Endodermal cell (in vitro differentiated cells): ENCODE measurements around the gene KCNQ1. TPM values are rescaled to one million over a fixed set of nuclear protein-coding genes. Genes with fewer than 3 reads are reported as not detected.

Experiments used
- DNase-seq: peaks from one replicate; pipeline ENCODE4 v3.0.0-alpha.2; 2017
- H3K27ac ChIP-seq: 2 replicates; pipeline ENCODE4 v1.5.1; 2013; ENCODE audit warnings: mild to moderate bottlenecking, low read depth, low read length, moderate library complexity
- H3K27me3 ChIP-seq: 2 replicates; pipeline ENCODE4 v1.6.1; 2013; ENCODE audit warnings: mild to moderate bottlenecking, low read length, moderate library complexity; ENCODE audit not compliant: insufficient read depth, control insufficient read depth, poor library complexity, severe bottlenecking
- H3K36me3 ChIP-seq: 2 replicates; pipeline ENCODE4 v1.7.0; 2013; ENCODE audit warnings: mild to moderate bottlenecking, low read length, moderate library complexity; ENCODE audit not compliant: control insufficient read depth, insufficient read depth
- H3K4me1 ChIP-seq: one replicate; pipeline ENCODE4 v1.7.0; 2013; ENCODE audit warnings: low read length; ENCODE audit not compliant: control insufficient read depth, insufficient read depth
- H3K4me3 ChIP-seq: 2 replicates; pipeline ENCODE4 v1.5.1; 2013; ENCODE audit warnings: mild to moderate bottlenecking, low read length, moderate library complexity
- H3K9ac ChIP-seq: 2 replicates; pipeline ENCODE4 v1.6.1; 2013; ENCODE audit warnings: mild to moderate bottlenecking, low read length, moderate library complexity; ENCODE audit not compliant: poor library complexity, severe bottlenecking; ENCODE audit errors: extremely low read depth
- H3K9me3 ChIP-seq: 2 replicates; pipeline ENCODE4 v1.6.1; 2013; ENCODE audit warnings: mild to moderate bottlenecking, low read length, moderate library complexity; ENCODE audit not compliant: control insufficient read depth
- H3K27ac Mint-ChIP-seq: 2 replicates; pipeline ENCODE4 v1.8.0; 2020; ENCODE audit warnings: mixed read lengths
- H3K27me3 Mint-ChIP-seq: 2 replicates; pipeline ENCODE4 v1.8.0; 2021; ENCODE audit warnings: mild to moderate bottlenecking, mixed read lengths; ENCODE audit not compliant: insufficient read depth
- H3K36me3 Mint-ChIP-seq: 2 replicates; pipeline ENCODE4 v1.8.0; 2020; ENCODE audit warnings: low read depth, mixed read lengths
- H3K4me1 Mint-ChIP-seq: 2 replicates; pipeline ENCODE4 v1.8.0; 2020; ENCODE audit warnings: mixed read lengths
- H3K4me3 Mint-ChIP-seq: 2 replicates; pipeline ENCODE4 v1.8.0; 2020; ENCODE audit warnings: mild to moderate bottlenecking, moderate library complexity, mixed read lengths
- H3K9me3 Mint-ChIP-seq: 2 replicates; pipeline ENCODE4 v1.8.0; 2020; ENCODE audit warnings: mild to moderate bottlenecking, mixed read lengths
- WGBS, 2 experiments: methylation state at CpG; one replicate each; pipeline versions ENCODE4 v1.1.5 to v1.1.7; 2013; ENCODE audit warnings: missing lambda C conversion rate in 2 of 2, mixed read lengths in 1 of 2; ENCODE audit not compliant: insufficient coverage in 1 of 2, insufficient read length in 1 of 2; 5-methylcytosine and 5-hydroxymethylcytosine counted together
- total RNA-seq, 2 donors: library from RNA; stranded (reverse); fragmentation: NEBNext Ultra II Directional in 1 of 2; extraction: Animal tissue kit (Norgen Biotek cat#: 25700) in 1 of 2; gene quantifications; 2 replicates in 1 of 2; 3 replicates in 1 of 2; pipeline ENCODE4 v1.2.1, GENCODE V29; 2021
- TF ChIP-seq, protein P1 (sequence below): fragments of 200-600 bp; sonication (generic); conservative IDR thresholded peaks from 2 replicates; pipeline ENCODE4 v1.5.0; 2021; ENCODE audit warnings: antibody characterized with exemption, mild to moderate bottlenecking

KCNQ1 gene
- total RNA-seq, 2 donors from 2014 or later = 1.8 to 3.5 TPM

DNA sequence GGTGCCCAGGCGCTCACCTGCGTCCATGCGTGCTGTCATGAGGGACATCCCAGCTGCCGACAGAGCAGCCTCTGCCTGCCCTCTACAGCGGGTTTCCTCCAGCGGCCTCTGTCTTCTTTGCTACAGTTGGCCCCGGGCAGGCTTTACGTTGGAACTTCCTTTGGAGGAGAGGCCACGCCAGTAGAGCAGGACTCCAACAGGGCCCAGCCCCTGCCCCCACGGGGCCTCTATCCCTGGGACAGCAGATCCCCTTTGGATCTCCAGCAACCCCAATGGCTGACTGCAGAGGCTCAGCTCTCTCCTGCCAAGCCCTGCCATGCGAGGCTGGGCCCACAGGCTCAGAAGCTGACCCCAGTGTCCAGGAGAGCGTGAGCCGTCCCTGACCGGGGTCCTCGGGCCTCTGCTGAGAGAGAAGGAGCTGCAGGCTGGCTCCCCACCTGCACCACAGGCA lies 12.6 kb upstream of the KCNQ1 start:
- Mint-ChIP-seq H3K27me3 (peaks cover 12% of the 10 kb centered on the region), H3K27ac (no peak overlapping the region), H3K9me3 (no peaks in the 10 kb centered on the region), H3K4me1 (no peaks in the 10 kb centered on the region), H3K36me3 (no peaks in the 10 kb centered on the region), H3K4me3 (no peak overlapping the region)
- TF ChIP-seq, protein P1, sequence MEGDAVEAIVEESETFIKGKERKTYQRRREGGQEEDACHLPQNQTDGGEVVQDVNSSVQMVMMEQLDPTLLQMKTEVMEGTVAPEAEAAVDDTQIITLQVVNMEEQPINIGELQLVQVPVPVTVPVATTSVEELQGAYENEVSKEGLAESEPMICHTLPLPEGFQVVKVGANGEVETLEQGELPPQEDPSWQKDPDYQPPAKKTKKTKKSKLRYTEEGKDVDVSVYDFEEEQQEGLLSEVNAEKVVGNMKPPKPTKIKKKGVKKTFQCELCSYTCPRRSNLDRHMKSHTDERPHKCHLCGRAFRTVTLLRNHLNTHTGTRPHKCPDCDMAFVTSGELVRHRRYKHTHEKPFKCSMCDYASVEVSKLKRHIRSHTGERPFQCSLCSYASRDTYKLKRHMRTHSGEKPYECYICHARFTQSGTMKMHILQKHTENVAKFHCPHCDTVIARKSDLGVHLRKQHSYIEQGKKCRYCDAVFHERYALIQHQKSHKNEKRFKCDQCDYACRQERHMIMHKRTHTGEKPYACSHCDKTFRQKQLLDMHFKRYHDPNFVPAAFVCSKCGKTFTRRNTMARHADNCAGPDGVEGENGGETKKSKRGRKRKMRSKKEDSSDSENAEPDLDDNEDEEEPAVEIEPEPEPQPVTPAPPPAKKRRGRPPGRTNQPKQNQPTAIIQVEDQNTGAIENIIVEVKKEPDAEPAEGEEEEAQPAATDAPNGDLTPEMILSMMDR = no peak
- WGBS, 2 experiments = 65 to 90% methylated on average over 8 to 15 of the region's 15 CpGs
- Histone ChIP-seq H3K4me3 (no peak overlapping the region), H3K27me3 (peaks cover 16% of the 10 kb centered on the region), H3K9me3 (no peaks in the 10 kb centered on the region), H3K27ac (no peak overlapping the region), H3K9ac (no peak overlapping the region), H3K4me1 (no peaks in the 10 kb centered on the region), H3K36me3 (no peaks in the 10 kb centered on the region)
- no peak for DNase-seq

DNA sequence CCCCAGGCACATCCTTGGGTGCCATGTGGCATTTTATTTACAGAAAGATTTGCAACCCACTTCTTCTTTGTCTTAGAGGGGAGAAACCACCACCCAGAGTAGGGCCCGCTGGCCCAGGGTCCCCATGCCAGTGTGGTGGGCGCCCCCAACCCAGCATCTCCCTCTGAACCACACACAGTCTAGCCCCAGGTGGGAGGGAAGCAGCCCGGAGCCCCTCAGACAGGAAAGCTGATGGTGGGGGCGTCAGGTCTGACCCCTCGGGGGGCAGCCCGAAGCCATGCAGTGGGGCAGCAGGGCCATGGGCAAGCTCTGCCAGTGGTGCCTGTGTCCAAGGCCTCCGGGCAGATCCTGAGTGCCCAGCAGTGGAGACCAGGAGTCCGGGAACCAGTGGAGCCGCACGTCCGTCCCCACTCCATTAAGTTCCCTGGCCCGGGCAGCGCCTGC lies 12.2 kb upstream of the KCNQ1 start:
- WGBS, 2 experiments = 94 to 97% methylated on average over 6 to 13 of the region's 13 CpGs
- Histone ChIP-seq H3K4me3 (no peak overlapping the region), H3K36me3 (no peaks in the 10 kb centered on the region), H3K27ac (no peak overlapping the region), H3K9ac (no peak overlapping the region), H3K27me3 (peaks cover 21% of the 10 kb centered on the region), H3K4me1 (no peaks in the 10 kb centered on the region), H3K9me3 (no peaks in the 10 kb centered on the region)
- no peaks in the 10 kb centered on the region for H3K36me3 Mint-ChIP-seq
- DNase-seq = no peak
- H3K27ac Mint-ChIP-seq = no peak overlapping the region
- no peak overlapping the region for H3K4me3 Mint-ChIP-seq
- TF ChIP-seq, protein P1 = no peak
- H3K9me3 Mint-ChIP-seq = no peaks in the 10 kb centered on the region
- peaks cover 16% of the 10 kb centered on the region for H3K27me3 Mint-ChIP-seq
- no peaks in the 10 kb centered on the region for H3K4me1 Mint-ChIP-seq

DNA sequence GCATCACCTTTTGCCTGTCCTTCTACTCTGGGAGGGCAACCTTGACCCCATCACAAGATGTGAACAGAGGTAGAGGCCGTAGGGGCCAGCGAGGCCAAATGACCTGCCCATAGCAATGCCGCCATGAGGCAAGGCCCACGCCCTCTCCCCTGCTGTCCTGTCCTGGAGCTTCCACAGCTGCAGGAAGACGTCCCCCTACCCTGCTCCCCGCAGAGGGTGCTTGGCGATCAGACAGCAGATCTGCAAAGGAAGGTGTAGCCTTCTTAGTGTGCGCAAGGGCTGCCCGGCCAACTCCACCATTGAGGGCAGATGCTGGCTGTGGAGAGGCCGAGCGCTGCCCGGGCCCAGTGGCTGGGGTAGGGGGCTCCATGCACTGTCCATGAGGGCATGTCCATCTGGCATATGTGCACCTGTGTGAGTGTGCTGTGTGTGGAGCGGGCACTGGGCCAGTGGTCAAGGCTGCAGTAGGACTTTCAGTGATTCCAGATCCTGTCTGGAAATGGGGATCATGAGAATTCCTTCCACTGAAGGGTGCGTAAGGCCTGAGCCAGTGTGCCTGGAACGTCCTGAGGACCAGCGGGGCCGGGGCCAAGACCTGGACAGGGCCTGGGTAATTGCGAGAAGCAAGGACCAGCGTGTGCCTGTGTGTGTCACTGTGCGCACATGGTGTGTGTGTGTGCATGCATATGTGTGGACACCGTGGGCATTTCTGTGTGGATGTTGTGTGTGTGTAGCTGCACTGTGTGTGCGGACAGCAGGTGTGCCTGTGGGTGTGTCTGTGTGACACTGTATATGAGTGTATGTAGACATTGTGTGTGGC lies 11.5 kb upstream of the KCNQ1 start:
- H3K9me3 Mint-ChIP-seq = no peaks in the 10 kb centered on the region
- H3K27me3 Mint-ChIP-seq = peaks cover 23% of the 10 kb centered on the region
- Histone ChIP-seq H3K36me3 (no peaks in the 10 kb centered on the region), H3K9me3 (no peaks in the 10 kb centered on the region), H3K4me1 (no peaks in the 10 kb centered on the region), H3K4me3 (no peak overlapping the region), H3K27ac (no peak overlapping the region), H3K27me3 (peaks cover 27% of the 10 kb centered on the region), H3K9ac (no peak overlapping the region)
- TF ChIP-seq, protein P1 = no peak
- WGBS, 2 experiments = 90 to 92% methylated on average over 11 to 22 of the region's 22 CpGs
- no peak overlapping the region for H3K27ac Mint-ChIP-seq
- no peaks in the 10 kb centered on the region for H3K36me3 Mint-ChIP-seq
- DNase-seq = no peak
- H3K4me1 Mint-ChIP-seq = no peaks in the 10 kb centered on the region
- no peak overlapping the region for H3K4me3 Mint-ChIP-seq
